ENCODE measurements around the gene MRFAP1. TPM values are rescaled to one million over a fixed set of nuclear protein-coding genes. Genes with fewer than 3 reads are reported as not detected.

The MRFAP1 gene
- total RNA-seq, 2 donors from 2014 or later: 131 to 243 TPM

DNA sequence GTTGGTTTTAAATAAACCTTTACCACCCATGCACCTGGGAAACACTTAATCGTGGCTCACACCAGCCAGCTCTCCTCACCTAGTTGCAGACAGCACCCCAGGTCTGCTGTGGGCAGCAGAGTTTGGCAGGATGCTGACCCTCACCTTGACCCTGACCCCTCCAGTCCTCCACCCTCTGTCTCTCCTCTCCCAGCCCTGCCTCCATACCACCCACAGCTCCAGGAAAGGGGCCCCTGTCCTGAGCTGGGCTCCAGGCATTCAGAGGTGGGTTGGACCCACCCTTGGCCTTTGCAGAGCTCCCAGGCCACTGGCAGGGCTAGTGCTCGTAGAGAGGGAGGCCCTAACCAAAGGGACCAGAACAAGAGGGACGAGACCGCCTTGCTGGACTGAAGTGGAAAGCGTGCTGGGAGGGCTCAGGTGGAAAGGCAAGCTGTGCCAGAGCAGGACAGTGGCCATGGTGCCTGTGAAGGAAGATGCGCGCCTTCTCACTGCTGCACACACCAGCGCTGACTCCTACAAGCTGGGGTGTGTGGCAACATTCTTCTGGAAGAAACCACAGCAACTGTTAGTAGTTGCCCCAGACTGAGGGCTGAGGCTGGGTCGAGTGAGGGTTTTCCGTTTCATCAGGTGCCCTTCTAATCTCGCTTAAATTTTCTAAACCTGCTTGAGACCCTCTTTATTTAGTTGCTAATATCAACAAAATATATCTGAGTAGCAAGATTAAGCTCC lies 42.5 kb downstream of the MRFAP1 start:
- TF ChIP-seq, protein P1, sequence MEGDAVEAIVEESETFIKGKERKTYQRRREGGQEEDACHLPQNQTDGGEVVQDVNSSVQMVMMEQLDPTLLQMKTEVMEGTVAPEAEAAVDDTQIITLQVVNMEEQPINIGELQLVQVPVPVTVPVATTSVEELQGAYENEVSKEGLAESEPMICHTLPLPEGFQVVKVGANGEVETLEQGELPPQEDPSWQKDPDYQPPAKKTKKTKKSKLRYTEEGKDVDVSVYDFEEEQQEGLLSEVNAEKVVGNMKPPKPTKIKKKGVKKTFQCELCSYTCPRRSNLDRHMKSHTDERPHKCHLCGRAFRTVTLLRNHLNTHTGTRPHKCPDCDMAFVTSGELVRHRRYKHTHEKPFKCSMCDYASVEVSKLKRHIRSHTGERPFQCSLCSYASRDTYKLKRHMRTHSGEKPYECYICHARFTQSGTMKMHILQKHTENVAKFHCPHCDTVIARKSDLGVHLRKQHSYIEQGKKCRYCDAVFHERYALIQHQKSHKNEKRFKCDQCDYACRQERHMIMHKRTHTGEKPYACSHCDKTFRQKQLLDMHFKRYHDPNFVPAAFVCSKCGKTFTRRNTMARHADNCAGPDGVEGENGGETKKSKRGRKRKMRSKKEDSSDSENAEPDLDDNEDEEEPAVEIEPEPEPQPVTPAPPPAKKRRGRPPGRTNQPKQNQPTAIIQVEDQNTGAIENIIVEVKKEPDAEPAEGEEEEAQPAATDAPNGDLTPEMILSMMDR (IDR thresholded peaks at IDR 0.05): no peak
- Histone ChIP-seq H3K27me3 (replicated peaks; ENCODE audit: insufficient read depth) (no peaks in the 10 kb centered on the region), H3K9me3 (no peaks in the 10 kb centered on the region), H3K4me1 (ENCODE audit: control insufficient read depth in 1 of 2, low read depth in 2 of 2) (no peaks in the 10 kb centered on the region), H3K36me3 (no peaks in the 10 kb centered on the region), H3K27ac (no peak overlapping the region), H3K4me3 (no peak overlapping the region)
- DNase-seq (ENCODE audit: low spot score) (no peak), ATAC-seq (ENCODE audit: insufficient number of reproducible peaks, low FRiP score, low read depth) (no peak)

- DNase-seq (ENCODE audit: low spot score) (no peak), ATAC-seq (ENCODE audit: insufficient number of reproducible peaks, low FRiP score, low read depth) (no peak)
- no peak overlapping the region for H3K27ac ChIP-seq
- TF ChIP-seq, protein P1 (IDR thresholded peaks at IDR 0.05): no peak
- no peaks in the 10 kb centered on the region for H3K36me3 ChIP-seq
- H3K4me1 ChIP-seq (ENCODE audit: control insufficient read depth in 1 of 2, low read depth in 2 of 2): no peaks in the 10 kb centered on the region
- H3K9me3 ChIP-seq: no peaks in the 10 kb centered on the region
- H3K27me3 ChIP-seq (replicated peaks; ENCODE audit: insufficient read depth): no peaks in the 10 kb centered on the region
- H3K4me3 ChIP-seq: no peak overlapping the region
Measured at GRCh38 chr4:6684656-6685055, 44.2 kb downstream of the MRFAP1 start.

GRCh38 chr4:6686104-6686787 lies 45.8 kb downstream of the MRFAP1 start:
- H3K27me3 ChIP-seq (replicated peaks; ENCODE audit: insufficient read depth): no peaks in the 10 kb centered on the region
- H3K27ac ChIP-seq: no peak overlapping the region
- no peak overlapping the region for H3K4me3 ChIP-seq
- H3K4me1 ChIP-seq (ENCODE audit: control insufficient read depth in 1 of 2, low read depth in 2 of 2): no peaks in the 10 kb centered on the region
- TF ChIP-seq, protein P1 (IDR thresholded peaks at IDR 0.05): no peak
- ATAC-seq (ENCODE audit: insufficient number of reproducible peaks, low FRiP score, low read depth) (no peak), DNase-seq (ENCODE audit: low spot score) (no peak)
- no peaks in the 10 kb centered on the region for H3K36me3 ChIP-seq
- no peaks in the 10 kb centered on the region for H3K9me3 ChIP-seq

DNA sequence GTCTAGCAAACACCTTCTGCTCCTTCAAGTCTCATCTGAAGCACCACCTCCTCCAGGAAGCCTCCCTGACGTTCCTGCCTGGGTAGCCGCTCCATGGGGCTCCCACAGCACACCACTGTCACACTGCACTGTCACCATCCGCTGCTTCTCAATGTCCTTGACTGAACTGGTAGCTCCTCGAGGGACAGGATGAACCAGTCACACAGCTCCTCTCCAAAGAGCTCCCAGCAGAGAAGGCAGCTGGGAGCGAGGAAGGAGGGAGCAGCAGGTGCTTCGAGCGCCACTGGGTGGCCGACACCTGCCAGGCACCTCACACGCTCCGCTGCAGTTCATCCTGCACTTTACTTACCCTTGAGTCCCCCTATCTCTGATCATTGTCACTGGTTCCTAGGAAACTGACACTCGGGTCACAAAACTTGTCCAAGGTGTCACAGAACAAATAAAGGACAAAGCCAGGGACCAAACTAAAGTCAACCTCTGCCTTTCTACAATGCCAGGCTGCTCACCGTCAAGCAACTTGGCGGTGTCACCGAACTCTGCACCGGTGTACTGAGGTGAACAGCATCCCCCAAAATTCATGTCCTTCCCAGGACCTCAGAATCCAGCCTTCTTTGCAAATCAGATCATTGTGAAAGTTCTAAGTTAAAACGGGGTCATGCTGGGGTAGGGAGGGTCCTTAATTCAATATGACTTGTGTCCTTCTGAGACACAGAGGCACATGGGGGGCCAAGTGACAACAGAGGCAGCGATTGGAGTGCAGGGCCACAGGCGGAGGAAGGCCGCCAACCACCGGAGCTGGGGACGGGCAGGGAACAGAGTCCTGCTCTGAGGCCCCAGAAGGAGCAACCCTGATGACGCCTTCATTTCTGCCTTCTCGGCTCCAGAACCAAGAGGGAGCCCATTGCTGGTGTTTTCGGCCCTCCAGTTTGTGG lies 47.7 kb downstream of the MRFAP1 start:
- Histone ChIP-seq H3K4me3 (no peak overlapping the region), H3K4me1 (ENCODE audit: control insufficient read depth in 1 of 2, low read depth in 2 of 2) (no peaks in the 10 kb centered on the region), H3K27me3 (replicated peaks; ENCODE audit: insufficient read depth) (no peaks in the 10 kb centered on the region), H3K9me3 (no peaks in the 10 kb centered on the region), H3K36me3 (no peaks in the 10 kb centered on the region), H3K27ac (no peak overlapping the region)
- DNase-seq (ENCODE audit: low spot score) (no peak), ATAC-seq (ENCODE audit: insufficient number of reproducible peaks, low FRiP score, low read depth) (no peak)
- TF ChIP-seq, protein P1 (IDR thresholded peaks at IDR 0.05): no peak
